Mesenchymal stem cell (in vitro differentiated cells and primary cell): ENCODE data around the gene DCBLD2.

Source experiments
- DNase-seq: peaks from one replicate; pipeline ENCODE4 v3.0.0-alpha.2; 2013
- H2AFZ ChIP-seq: one replicate; pipeline ENCODE4 v1.6.1; 2013; ENCODE audit warnings: low read depth, mild to moderate bottlenecking, control low read depth, inconsistent platforms, low read length, moderate library complexity
- H2AK5ac ChIP-seq: 2 replicates; pipeline ENCODE4 v1.6.1; 2013; ENCODE audit warnings: low read length, moderate library complexity, mild to moderate bottlenecking, inconsistent platforms; ENCODE audit not compliant: severe bottlenecking
- H2BK120ac ChIP-seq: one replicate; pipeline ENCODE4 v1.6.1; 2013; ENCODE audit warnings: low read depth, mild to moderate bottlenecking, inconsistent platforms, low read length, moderate library complexity
- H2BK12ac ChIP-seq, 2 experiments: one replicate each; pipeline ENCODE4 v1.6.1; 2013; ENCODE audit warnings: inconsistent platforms in 2 of 2, low read length in 2 of 2, mild to moderate bottlenecking in 2 of 2, moderate library complexity in 2 of 2, control low read depth in 1 of 2
- H2BK15ac ChIP-seq: one replicate; pipeline ENCODE4 v1.6.1; 2013; ENCODE audit warnings: mild to moderate bottlenecking, low read depth, inconsistent platforms; ENCODE audit not compliant: poor library complexity, severe bottlenecking
- H2BK5ac ChIP-seq: 2 replicates; pipeline ENCODE4 v1.6.1; 2013; ENCODE audit warnings: low read depth, mild to moderate bottlenecking, low read length, control low read depth, inconsistent platforms; ENCODE audit not compliant: poor library complexity, severe bottlenecking
- H3K14ac ChIP-seq, 2 experiments: one replicate each; pipeline ENCODE4 v1.6.1; 2013; ENCODE audit warnings: inconsistent platforms in 2 of 2, low read length in 2 of 2, control low read depth in 1 of 2, mild to moderate bottlenecking in 1 of 2, moderate library complexity in 1 of 2
- H3K18ac ChIP-seq, 2 experiments: one replicate each; pipeline ENCODE4 v1.6.1; 2013; ENCODE audit warnings: inconsistent platforms in 2 of 2, low read length in 2 of 2, control low read depth in 1 of 2, low read depth in 1 of 2, mild to moderate bottlenecking in 1 of 2
- H3K23ac ChIP-seq, 2 experiments: one replicate each; pipeline ENCODE4 v1.6.1; 2013; ENCODE audit warnings: inconsistent platforms in 2 of 2, low read length in 2 of 2, mild to moderate bottlenecking in 2 of 2, moderate library complexity in 2 of 2, control low read depth in 1 of 2
- H3K27ac ChIP-seq: 2 replicates; pipeline ENCODE4 v1.5.1; 2013; ENCODE audit warnings: mild to moderate bottlenecking, moderate library complexity, low read length, control low read depth, inconsistent platforms; ENCODE audit not compliant: poor library complexity, severe bottlenecking
- H3K27me3 ChIP-seq, 2 experiments: 2 replicates each; pipeline versions ENCODE4 v1.6.1 to v1.7.0; 2013; ENCODE audit warnings: low read length in 2 of 2, mild to moderate bottlenecking in 2 of 2, moderate library complexity in 2 of 2, control low read depth in 1 of 2, inconsistent platforms in 1 of 2; ENCODE audit not compliant: control insufficient read depth in 1 of 2, insufficient read depth in 1 of 2
- H3K36me3 ChIP-seq, 2 experiments: 2 replicates each; pipeline versions ENCODE4 v1.6.1 to v1.7.0; 2013; ENCODE audit warnings: low read length in 2 of 2, control low read depth in 1 of 2, inconsistent platforms in 1 of 2, low read depth in 1 of 2, mild to moderate bottlenecking in 1 of 2; ENCODE audit not compliant: insufficient read depth in 2 of 2, control insufficient read depth in 1 of 2
- H3K4ac ChIP-seq, 2 experiments: one replicate each; pipeline ENCODE4 v1.6.1; 2013; ENCODE audit warnings: inconsistent platforms in 2 of 2, low read length in 2 of 2, mild to moderate bottlenecking in 2 of 2, moderate library complexity in 2 of 2, control low read depth in 1 of 2, low read depth in 1 of 2
- H3K4me1 ChIP-seq: 2 replicates; pipeline ENCODE4 v1.6.1; 2013; ENCODE audit warnings: low read depth, low read length, control low read depth; ENCODE audit not compliant: control insufficient read depth, insufficient read depth
- H3K4me2 ChIP-seq: 2 replicates; pipeline ENCODE4 v1.6.1; 2013; ENCODE audit warnings: low read length, mild to moderate bottlenecking, inconsistent platforms; ENCODE audit not compliant: poor library complexity, severe bottlenecking
- H3K4me3 ChIP-seq, 2 experiments: 2 replicates each; pipeline versions ENCODE4 v1.5.1 to v1.7.0; 2013; ENCODE audit warnings: low read length in 2 of 2, mild to moderate bottlenecking in 2 of 2, control low read depth in 1 of 2, low read depth in 1 of 2; ENCODE audit not compliant: insufficient read depth in 1 of 2
- H3K79me1 ChIP-seq: replicated peaks from 2 replicates; pipeline ENCODE4 v1.6.1; 2013; ENCODE audit warnings: mild to moderate bottlenecking, control low read depth, low read length, inconsistent platforms; ENCODE audit not compliant: poor library complexity, severe bottlenecking
- H3K9ac ChIP-seq: 2 replicates; pipeline ENCODE4 v1.7.0; 2013; ENCODE audit warnings: mild to moderate bottlenecking, low read length, moderate library complexity
- H3K9me3 ChIP-seq: 2 replicates; pipeline ENCODE4 v1.7.0; 2013; ENCODE audit warnings: mild to moderate bottlenecking, low read length; ENCODE audit not compliant: control insufficient read depth
- H4K8ac ChIP-seq: one replicate; pipeline ENCODE4 v1.6.1; 2013; ENCODE audit warnings: inconsistent platforms, mild to moderate bottlenecking, low read length, moderate library complexity
- H4K91ac ChIP-seq: one replicate; pipeline ENCODE4 v1.6.1; 2013; ENCODE audit warnings: mild to moderate bottlenecking, low read length, inconsistent platforms
- WGBS: methylation state at CpG from one replicate; pipeline ENCODE4 v1.1.7; 2013; ENCODE audit warnings: mixed read lengths; 5-methylcytosine and 5-hydroxymethylcytosine counted together

Gene DCBLD2

DNA sequence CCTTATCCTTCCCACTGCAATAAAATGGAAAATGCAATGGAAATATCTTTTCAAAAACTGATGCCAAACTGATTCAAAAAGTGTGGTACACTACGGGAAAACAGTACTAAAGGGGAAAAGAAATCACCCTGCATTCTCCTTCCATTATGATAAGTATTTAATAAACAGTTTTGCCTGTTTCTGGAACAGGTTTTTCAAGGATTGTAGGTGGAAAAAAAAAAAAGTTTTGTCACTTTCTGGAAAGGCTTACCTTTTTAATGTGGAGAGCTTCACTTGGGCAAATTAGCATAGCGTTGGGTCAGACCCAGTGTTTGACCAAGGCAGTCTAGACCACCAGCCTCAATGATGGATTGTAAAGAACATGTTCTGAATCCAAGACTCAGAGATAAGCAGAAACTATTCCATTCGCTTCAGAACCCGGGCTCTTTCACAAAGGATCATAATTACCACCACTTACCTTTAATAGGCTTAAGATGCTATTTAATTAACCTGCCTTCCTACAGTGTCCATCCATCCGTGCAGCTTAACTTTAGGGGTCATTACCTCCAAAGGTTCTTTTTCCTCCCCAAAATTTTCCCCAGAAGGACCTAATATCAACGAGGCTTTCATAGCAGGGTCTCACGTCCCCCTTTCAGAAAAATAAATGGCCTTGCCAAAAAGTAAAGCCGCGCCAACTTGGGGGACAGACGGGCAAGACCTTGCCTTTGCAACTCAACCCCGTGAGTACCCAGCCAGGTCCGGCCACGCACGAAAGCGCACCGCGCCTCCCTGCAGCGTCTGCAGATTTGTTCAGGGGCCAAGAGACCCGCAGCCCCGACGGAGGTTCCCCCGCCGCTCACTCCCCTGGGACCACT is 1.0 kb downstream of the DCBLD2 start:
- peaks cover 0 to 44% of the 10 kb centered on the region in 2 experiments for H3K36me3 ChIP-seq
- H3K27ac ChIP-seq = peak overlapping the region; percentile 90
- no peak overlapping the region for H4K91ac ChIP-seq
- H3K4ac ChIP-seq = no peak overlapping the region
- H3K9ac ChIP-seq = peak overlapping the region; percentile 98
- under 1% methylated on average over 17 of the region's 23 CpGs for WGBS
- no peak overlapping the region for H2BK12ac ChIP-seq
- no peaks in the 10 kb centered on the region for H3K27me3 ChIP-seq
- no peak for DNase-seq
- H3K4me2 ChIP-seq = no peak overlapping the region
- H3K23ac ChIP-seq = no peak overlapping the region
- H2BK5ac ChIP-seq = peak overlapping the region; percentile 95
- peak overlapping the region; percentile 19 for H2AFZ ChIP-seq
- H4K8ac ChIP-seq = no peak overlapping the region
- H2AK5ac ChIP-seq = no peak overlapping the region
- peak overlapping the region in 1 of 2 experiments; percentile 96 for H3K14ac ChIP-seq
- H3K4me3 ChIP-seq = peak overlapping the region; percentile 91 to 95
- H2BK15ac ChIP-seq = no peak overlapping the region
- no peak overlapping the region for H2BK120ac ChIP-seq
- no peaks in the 10 kb centered on the region for H3K9me3 ChIP-seq
- peaks cover 2% of the 10 kb centered on the region for H3K79me1 ChIP-seq
- peak overlapping the region; percentile 17 to 44 for H3K18ac ChIP-seq
- no peaks in the 10 kb centered on the region for H3K4me1 ChIP-seq

DNA sequence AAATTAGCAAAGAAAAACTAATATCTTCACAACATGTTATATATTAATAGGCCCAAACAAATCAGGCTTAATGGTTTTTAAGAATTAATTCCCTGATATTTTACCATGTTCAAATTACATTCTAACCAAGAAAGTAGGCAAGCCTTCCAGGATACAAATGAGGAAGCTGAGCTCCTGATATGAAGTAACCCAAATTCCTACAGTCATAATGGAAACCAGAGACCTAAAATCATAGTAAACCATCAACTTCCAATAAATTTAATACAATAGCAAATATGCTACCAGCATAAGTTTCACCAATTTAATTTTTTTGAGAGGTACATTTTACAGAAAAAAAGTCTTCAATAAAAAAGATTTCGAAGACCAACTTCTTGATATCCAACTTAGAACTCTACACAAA is 3.8 kb downstream of the DCBLD2 start:
- Histone ChIP-seq H2BK120ac (no peak overlapping the region), H3K4me3 (peak overlapping the region in 1 of 2 experiments; percentile 95), H3K9ac (peak overlapping the region; percentile 98), H3K27ac (peak overlapping the region; percentile 90), H3K4ac (no peak overlapping the region), H2BK5ac (no peak overlapping the region), H4K8ac (no peak overlapping the region), H3K4me1 (no peaks in the 10 kb centered on the region), H4K91ac (no peak overlapping the region), H3K14ac (no peak overlapping the region), H2AK5ac (no peak overlapping the region), H3K4me2 (no peak overlapping the region), H3K9me3 (no peaks in the 10 kb centered on the region), H3K18ac (no peak overlapping the region), H2AFZ (no peak overlapping the region), H3K36me3 (peaks cover 0 to 68% of the 10 kb centered on the region in 2 experiments), H3K27me3 (no peaks in the 10 kb centered on the region), H2BK15ac (no peak overlapping the region), H3K79me1 (no peaks in the 10 kb centered on the region), H2BK12ac (no peak overlapping the region), H3K23ac (no peak overlapping the region)
- 33% methylated on average over 1 of the region's 1 CpG for WGBS
- no peak for DNase-seq

GRCh38 chr3:98894791-98895576 is 6.5 kb downstream of the DCBLD2 start:
- Histone ChIP-seq H2BK12ac (no peak overlapping the region), H3K36me3 (peaks cover 0 to 85% of the 10 kb centered on the region in 2 experiments), H2BK5ac (peak overlapping the region; percentile 24), H4K8ac (no peak overlapping the region), H3K4me2 (peak overlapping the region; percentile 84), H3K27me3 (no peaks in the 10 kb centered on the region), H2BK15ac (no peak overlapping the region), H2BK120ac (no peak overlapping the region), H3K23ac (no peak overlapping the region), H3K18ac (no peak overlapping the region), H3K4me3 (peak overlapping the region; percentile 36 to 95), H3K14ac (no peak overlapping the region), H3K79me1 (no peaks in the 10 kb centered on the region), H2AFZ (no peak overlapping the region), H3K9me3 (no peaks in the 10 kb centered on the region), H3K9ac (peak overlapping the region; percentile 98), H4K91ac (no peak overlapping the region), H3K4me1 (no peaks in the 10 kb centered on the region), H2AK5ac (no peak overlapping the region), H3K4ac (no peak overlapping the region), H3K27ac (peak overlapping the region; percentile 99)
- 89% methylated on average over 8 of the region's 8 CpGs for WGBS
- no peak for DNase-seq

GRCh38 chr3:98893740-98894139 is 7.8 kb downstream of the DCBLD2 start:
- H2BK15ac ChIP-seq = no peak overlapping the region
- peaks cover 0 to 89% of the 10 kb centered on the region in 2 experiments for H3K36me3 ChIP-seq
- H2BK5ac ChIP-seq = no peak overlapping the region
- no peaks in the 10 kb centered on the region for H3K4me1 ChIP-seq
- H2BK120ac ChIP-seq = no peak overlapping the region
- peak overlapping the region in 1 of 2 experiments; percentile 32 for H3K14ac ChIP-seq
- H3K4me3 ChIP-seq = peak overlapping the region in 1 of 2 experiments; percentile 95
- H4K91ac ChIP-seq = no peak overlapping the region
- H3K27ac ChIP-seq = peak overlapping the region; percentile 99
- peak; percentile 33 for DNase-seq
- H3K4ac ChIP-seq = no peak overlapping the region
- no peak overlapping the region for H2BK12ac ChIP-seq
- no peak overlapping the region for H3K18ac ChIP-seq
- H4K8ac ChIP-seq = no peak overlapping the region
- H2AK5ac ChIP-seq = peak overlapping the region; percentile 76
- H3K27me3 ChIP-seq = no peaks in the 10 kb centered on the region
- no peaks in the 10 kb centered on the region for H3K79me1 ChIP-seq
- no peak overlapping the region for H3K23ac ChIP-seq
- H2AFZ ChIP-seq = no peak overlapping the region
- peak overlapping the region; percentile 98 for H3K9ac ChIP-seq
- H3K4me2 ChIP-seq = peak overlapping the region; percentile 84
- 21% methylated on average over 2 of the region's 3 CpGs for WGBS
- no peaks in the 10 kb centered on the region for H3K9me3 ChIP-seq
